Endothelial cell of umbilical vein (primary cell): ENCODE results near the gene MEGF11. TPM values are rescaled to one million over a fixed set of nuclear protein-coding genes. Genes with fewer than 3 reads are reported as not detected.

Experiments
- BruUV-seq: library from RNA; stranded (reverse); fragments of 400-500 nt; replicated peaks from 2 replicates; lab custom pipeline; 2021; lab: Mats Ljungman, UMichigan
- CTCF ChIA-PET: fragments of 300-600, 350-600 bp; sonication (Branson Sonifier 250); formaldehyde crosslinking; loops from one replicate; lab custom pipeline; 2021; ENCODE audit warnings: antibody characterized with exemption, inconsistent platforms; lab: Charles Lee
- POLR2A ChIA-PET: fragments of 300-600, 350-600 bp; sonication (Branson Sonifier 250); formaldehyde crosslinking; loops from one replicate; lab custom pipeline; 2021; ENCODE audit warnings: antibody characterized with exemption, inconsistent platforms; lab: Charles Lee
- DNase-seq: peaks from one replicate; pipeline ENCODE4 v3.0.0-alpha.2; 2011; ENCODE audit warnings: low read depth, low spot score
- FAIRE-seq: peaks from 2 replicates; lab custom pipeline; 2011; peaks lifted over from hg19 to GRCh38; lab: Jason Lieb, UNC
- H2AFZ ChIP-seq: 2 replicates; pipeline ENCODE4 v1.6.0; 2012; ENCODE audit warnings: low read depth, low read length, control low read depth, inconsistent platforms
- H3K27ac ChIP-seq: 2 replicates; pipeline ENCODE4 v1.5.1; 2011; ENCODE audit warnings: low read depth, mild to moderate bottlenecking, control low read depth, low read length, moderate library complexity; ENCODE audit not compliant: insufficient read depth
- H3K27me3 ChIP-seq, 2 experiments: 2 replicates each; pipeline versions ENCODE4 v1.6.0 to v1.6.1; 2011; ENCODE audit warnings: low read length in 2 of 2, mixed read lengths in 1 of 2; ENCODE audit not compliant: control insufficient read depth in 2 of 2, insufficient read depth in 2 of 2
- H3K36me3 ChIP-seq, 2 experiments: 2 replicates in 1 of 2; 3 replicates in 1 of 2; pipeline ENCODE4 v1.5.1; 2011; ENCODE audit warnings: low read length in 2 of 2, mild to moderate bottlenecking in 1 of 2, moderate library complexity in 1 of 2; ENCODE audit not compliant: control insufficient read depth in 2 of 2, insufficient read depth in 2 of 2; ENCODE audit errors: extremely low read depth in 1 of 2
- H3K4me1 ChIP-seq: 3 replicates; pipeline ENCODE4 v1.5.1; 2011; ENCODE audit warnings: mild to moderate bottlenecking, low read length; ENCODE audit not compliant: control insufficient read depth, insufficient read depth; ENCODE audit errors: extremely low read depth
- H3K4me2 ChIP-seq: 2 replicates; pipeline ENCODE4 v1.6.1; 2011; ENCODE audit warnings: low read length, control low read depth, mixed read lengths; ENCODE audit not compliant: insufficient read depth
- H3K4me3 ChIP-seq, 3 experiments: fragments of 200-600 bp in 1 of 3; sonication (generic), shearing (Covaris generic) in 1 of 3; replicated peaks in 1 of 3; 2 replicates each; pipeline ENCODE4 v1.5.1; 2011 to 2016; ENCODE audit warnings: control low read depth in 3 of 3, low read length in 3 of 3, mild to moderate bottlenecking in 2 of 3, inconsistent platforms in 1 of 3, low read depth in 1 of 3, moderate library complexity in 1 of 3; ENCODE audit not compliant: insufficient read depth in 1 of 3
- H3K79me2 ChIP-seq: 2 replicates; pipeline ENCODE4 v1.6.0; 2012; ENCODE audit warnings: low read length, inconsistent platforms; ENCODE audit not compliant: control insufficient read depth, insufficient read depth
- H3K9ac ChIP-seq: replicated peaks from 2 replicates; pipeline ENCODE3; 2011; ENCODE audit warnings: low read length, control low read depth; ENCODE audit not compliant: insufficient read depth; ENCODE audit errors: extremely low read depth
- H3K9me1 ChIP-seq: replicated peaks from 3 replicates; pipeline ENCODE4 v1.6.0; 2011; ENCODE audit warnings: mild to moderate bottlenecking, low read length; ENCODE audit not compliant: control insufficient read depth, insufficient read depth; ENCODE audit errors: extremely low read depth
- H3K9me3 ChIP-seq: replicated peaks from 2 replicates; pipeline ENCODE4 v1.5.1; 2012; ENCODE audit warnings: low read length, inconsistent platforms; ENCODE audit not compliant: control insufficient read depth, insufficient read depth
- H4K20me1 ChIP-seq: replicated peaks from 2 replicates; pipeline ENCODE3; 2011; ENCODE audit warnings: mild to moderate bottlenecking, low read length; ENCODE audit not compliant: control insufficient read depth, insufficient read depth; ENCODE audit errors: extremely low read depth
- CTCF ChIP-seq, 2 donors: IDR thresholded peaks; 1 replicate in 1 of 2; 2 replicates in 1 of 2; pipeline ENCODE4 v1.5.1; 2011; ENCODE audit warnings: low read length in 2 of 2, mild to moderate bottlenecking in 2 of 2, moderate library complexity in 2 of 2, control low read depth in 1 of 2, inconsistent platforms in 1 of 2, low read depth in 1 of 2; ENCODE audit not compliant: insufficient read depth in 1 of 2; ENCODE audit errors: extremely low read depth in 1 of 2
- EZH2 ChIP-seq: IDR thresholded peaks from 2 replicates; pipeline ENCODE4 v1.6.1; 2012; ENCODE audit warnings: borderline replicate concordance, low read depth, mild to moderate bottlenecking, moderate library complexity, low read length, inconsistent platforms; ENCODE audit not compliant: severe bottlenecking
- FOS ChIP-seq: IDR thresholded peaks from 2 replicates; pipeline ENCODE4 v1.6.1; 2011; ENCODE audit warnings: mild to moderate bottlenecking, low read length, moderate library complexity, borderline replicate concordance; ENCODE audit not compliant: insufficient read depth
- GATA2 ChIP-seq: IDR thresholded peaks from 2 replicates; pipeline ENCODE4 v1.7.0; 2011; ENCODE audit warnings: low read depth, mild to moderate bottlenecking, moderate library complexity, mixed read lengths, low read length; ENCODE audit not compliant: insufficient read length, insufficient read depth
- JUN ChIP-seq: IDR thresholded peaks from 2 replicates; pipeline ENCODE4 v1.6.1; 2011; ENCODE audit warnings: borderline replicate concordance, low read depth; ENCODE audit not compliant: insufficient read length, insufficient read depth
- MYC ChIP-seq: IDR thresholded peaks from one replicate; pipeline ENCODE4 v1.6.1; 2011; ENCODE audit warnings: mild to moderate bottlenecking, low read depth, low read length
- POLR2A ChIP-seq: IDR thresholded peaks from 2 replicates; pipeline ENCODE4 v1.6.1; 2012; ENCODE audit warnings: low read depth, mild to moderate bottlenecking, control low read depth, low read length
- POLR2AphosphoS5 ChIP-seq: IDR thresholded peaks from 2 replicates; pipeline ENCODE4 v1.6.1; 2012; ENCODE audit warnings: low read depth, mild to moderate bottlenecking, control low read depth, low read length, moderate library complexity; ENCODE audit not compliant: insufficient read depth
- dilution Hi-C: fragments of 300-500 bp; cut with MboI; formaldehyde crosslinking; loops from one replicate; pipeline ENCODE4 v1.15.0; 2019; ENCODE audit warnings: low sequenced_read_pairs; ENCODE audit not compliant: extremely low pct_ligation_motif_present
- intact Hi-C: fragments of 100-400 bp; cut with micrococcal nuclease; formaldehyde crosslinking; loops from one replicate; pipeline ENCODE4 v1.10.0; 2022
- polyA plus RNA-seq, 4 experiments: library from polyadenylated mRNA; depleted of rRNA in 3 of 4; stranded (reverse) in 3 of 4; unstranded in 1 of 4; fragments of >200 nt; gene quantifications; 2 replicates each; pipeline versions ENCODE4 v1.2.1 to v1.2.3, GENCODE V29; 2011 to 2012; ENCODE audit warnings: missing spikeins in 1 of 4
- total RNA-seq: library from RNA; stranded (reverse); gene quantifications from 2 replicates; pipeline ENCODE4 v1.2.3, GENCODE V29; 2021
- TF ChIP-seq, protein P1 (sequence below): IDR thresholded peaks from 2 replicates; pipeline ENCODE4 v1.6.1; 2011; ENCODE audit not compliant: insufficient read depth, insufficient read length

Gene MEGF11
- total and polyA plus RNA-seq, 2 donors (not counting 3 experiments of a cell fraction or from before 2014, with no cell fraction given) = not detected

DNA sequence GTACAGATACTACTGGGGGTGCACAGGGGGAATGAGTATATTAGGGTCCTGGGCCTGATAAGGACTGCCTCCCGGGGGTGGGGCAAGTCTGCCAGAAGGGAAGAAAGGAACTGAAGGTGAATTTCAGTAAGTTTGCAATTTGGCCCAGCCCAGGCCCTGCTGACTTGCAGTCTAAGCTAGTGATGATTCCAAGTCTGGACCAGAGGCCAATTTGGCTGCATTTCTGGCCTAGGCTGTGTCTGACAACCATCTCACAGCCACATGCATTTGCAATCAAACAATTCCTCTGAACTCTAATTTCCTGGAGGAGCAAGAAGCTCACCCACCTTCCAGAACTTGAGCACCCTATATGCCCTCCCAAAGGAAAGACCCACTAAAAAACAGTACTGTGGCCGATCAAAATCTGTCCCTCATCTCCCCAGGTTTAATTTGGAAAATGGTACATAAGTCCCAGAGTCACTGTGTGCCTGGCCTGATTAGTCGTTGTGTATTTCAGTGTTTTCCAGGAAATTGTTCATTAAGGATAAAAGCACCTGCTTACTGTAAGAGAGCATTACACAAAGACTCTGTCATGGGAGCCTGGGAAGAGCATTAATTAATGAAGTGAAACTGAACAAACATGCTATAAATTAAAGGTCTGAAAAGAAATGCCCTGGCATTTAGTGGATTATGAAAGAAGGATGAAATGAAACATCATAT, 114.5 kb downstream of the MEGF11 start:
- no peaks in the 10 kb centered on the region for H3K9me3 ChIP-seq
- no peak overlapping the region for H3K4me2 ChIP-seq
- BruUV-seq = no TSS peak
- H3K27ac ChIP-seq = no peak overlapping the region
- no peaks in the 10 kb centered on the region for H3K36me3 ChIP-seq
- no peaks in the 10 kb centered on the region for H4K20me1 ChIP-seq
- intact Hi-C loops (no loop called here), dilution Hi-C loops (no loop called here)
- no peak overlapping the region for H2AFZ ChIP-seq
- ChIA-PET CTCF (no interaction called here), POLR2A (no interaction called here)
- no peak overlapping the region for H3K4me3 ChIP-seq
- DNase-seq = no peak
- no peak for FAIRE-seq
- H3K9me1 ChIP-seq = no peaks in the 10 kb centered on the region
- no peaks in the 10 kb centered on the region for H3K4me1 ChIP-seq
- no peaks in the 10 kb centered on the region for H3K79me2 ChIP-seq
- peaks cover 2 to 5% of the 10 kb centered on the region in 2 experiments for H3K27me3 ChIP-seq
- no peak overlapping the region for H3K9ac ChIP-seq
- no peak for TF ChIP-seq FOS
- TF ChIP-seq POLR2AphosphoS5 = no peak
- TF ChIP-seq EZH2 = no peak
- no peak for TF ChIP-seq JUN
- TF ChIP-seq MYC = no peak
- no peak for TF ChIP-seq GATA2
- TF ChIP-seq, protein P1, sequence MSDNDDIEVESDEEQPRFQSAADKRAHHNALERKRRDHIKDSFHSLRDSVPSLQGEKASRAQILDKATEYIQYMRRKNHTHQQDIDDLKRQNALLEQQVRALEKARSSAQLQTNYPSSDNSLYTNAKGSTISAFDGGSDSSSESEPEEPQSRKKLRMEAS = no peak
- no peak for TF ChIP-seq POLR2A
- TF ChIP-seq CTCF (IDR thresholded peaks at IDR 0.05; ENCODE audit: extremely low read depth in 1 of 2, insufficient read depth in 1 of 2, low read depth in 1 of 2, low read length in 2 of 2) = no peak
